ENCODE measurements around the gene TMPRSS4. TPM values are rescaled to one million over a fixed set of nuclear protein-coding genes. Genes with fewer than 3 reads are reported as not detected.

The TMPRSS4 gene
- total RNA-seq, 1 experiment from 2014 or later, result 1.5 TPM

- TF ChIP-seq, protein P1, sequence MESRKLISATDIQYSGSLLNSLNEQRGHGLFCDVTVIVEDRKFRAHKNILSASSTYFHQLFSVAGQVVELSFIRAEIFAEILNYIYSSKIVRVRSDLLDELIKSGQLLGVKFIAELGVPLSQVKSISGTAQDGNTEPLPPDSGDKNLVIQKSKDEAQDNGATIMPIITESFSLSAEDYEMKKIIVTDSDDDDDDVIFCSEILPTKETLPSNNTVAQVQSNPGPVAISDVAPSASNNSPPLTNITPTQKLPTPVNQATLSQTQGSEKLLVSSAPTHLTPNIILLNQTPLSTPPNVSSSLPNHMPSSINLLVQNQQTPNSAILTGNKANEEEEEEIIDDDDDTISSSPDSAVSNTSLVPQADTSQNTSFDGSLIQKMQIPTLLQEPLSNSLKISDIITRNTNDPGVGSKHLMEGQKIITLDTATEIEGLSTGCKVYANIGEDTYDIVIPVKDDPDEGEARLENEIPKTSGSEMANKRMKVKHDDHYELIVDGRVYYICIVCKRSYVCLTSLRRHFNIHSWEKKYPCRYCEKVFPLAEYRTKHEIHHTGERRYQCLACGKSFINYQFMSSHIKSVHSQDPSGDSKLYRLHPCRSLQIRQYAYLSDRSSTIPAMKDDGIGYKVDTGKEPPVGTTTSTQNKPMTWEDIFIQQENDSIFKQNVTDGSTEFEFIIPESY (IDR thresholded peaks at IDR 0.05; ENCODE audit: extremely low read depth, insufficient replicate concordance, low read length), result no peak
Observed at GRCh38 chr11:118168316-118168715, 91.4 kb downstream of the TMPRSS4 start (continued).

DNA sequence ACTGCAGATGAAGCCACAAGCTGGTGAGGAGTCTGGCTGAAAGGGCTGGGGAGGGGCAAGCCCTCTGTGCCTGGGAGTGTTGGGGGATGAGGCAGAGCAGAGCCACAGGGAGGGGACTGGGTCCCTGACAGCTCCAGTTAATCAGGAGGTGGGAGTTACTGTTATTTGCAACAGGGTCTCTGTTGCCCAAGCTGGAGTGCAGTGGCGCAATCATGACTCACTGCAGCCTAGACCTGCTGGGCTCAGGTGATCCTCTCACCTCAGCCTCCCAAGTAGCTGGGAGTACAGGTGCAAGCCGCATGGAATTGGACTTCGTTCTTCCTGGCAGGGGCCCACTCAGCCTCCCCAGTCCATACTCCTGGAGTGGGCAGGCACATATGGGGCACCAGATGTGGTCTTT lies 91.9 kb downstream of the TMPRSS4 start:
- TF ChIP-seq, protein P1 (IDR thresholded peaks at IDR 0.05; ENCODE audit: extremely low read depth, insufficient replicate concordance, low read length), result no peak
- TF ChIP-seq POLR2AphosphoS5 (IDR thresholded peaks at IDR 0.05; ENCODE audit: low read depth, low read length), result no peak
- no peak for TF ChIP-seq POLR2A (IDR thresholded peaks at IDR 0.05; ENCODE audit: borderline replicate concordance, extremely low read depth, insufficient read depth, insufficient read length)
- TF ChIP-seq SP1 (IDR thresholded peaks at IDR 0.05; ENCODE audit: low read depth), result no peak
- intact Hi-C loops (cut with micrococcal nuclease), result no loop called here
- Histone ChIP-seq H3K9me3 (ENCODE audit: control insufficient read depth in 1 of 2, insufficient read depth in 1 of 2, low read depth in 1 of 2, low read length in 2 of 2) (no peaks in the 10 kb centered on the region), H4K20me1 (ENCODE audit: insufficient read depth) (no peaks in the 10 kb centered on the region), H3K4me3 (replicated peaks in 1 of 2; ENCODE audit: low read depth in 1 of 2, low read length in 2 of 2) (no peak overlapping the region), H3K27me3 (ENCODE audit: insufficient read depth, low read length) (no peaks in the 10 kb centered on the region), H3K27ac (ENCODE audit: low read depth, low read length) (no peak overlapping the region), H3K4me1 (ENCODE audit: control insufficient read depth in 1 of 2, insufficient read depth in 2 of 2, low read length in 2 of 2) (peaks cover 0 to 7% of the 10 kb centered on the region in 2 experiments; a peak in 1 of 4 replicates), H3K9me2 (ENCODE audit: insufficient read depth) (no peaks in the 10 kb centered on the region), H2AFZ (ENCODE audit: low read depth, low read length, poor library complexity, severe bottlenecking) (no peak overlapping the region), H3K4me2 (ENCODE audit: low read length) (no peak overlapping the region), H3K36me3 (ENCODE audit: control insufficient read depth in 1 of 2, insufficient read depth in 2 of 2, low read length in 2 of 2) (no peaks in the 10 kb centered on the region), H3K9ac (ENCODE audit: low read length) (no peak overlapping the region), H3K79me2 (ENCODE audit: insufficient read depth, low read length) (no peaks in the 10 kb centered on the region)
- POLR2A ChIA-PET, result no interaction called here
- no peak for ATAC-seq
- RAD21 ChIA-PET (ENCODE audit: low non-redundant PET in 1 of 2, low total read pairs in 2 of 2, uncharacterized antibody in 2 of 2, unreplicated experiment in 2 of 2), result no interaction called here
- BruUV-seq (replicated peaks), result no TSS peak
- DNase-seq (ENCODE audit: low read depth, low spot score), result no peak
- CTCF ChIA-PET, result no interaction called here

Measured in HCT116 (cell line).